ENCODE results near the gene SERPINC1. TPM values are rescaled to one million over a fixed set of nuclear protein-coding genes. Genes with fewer than 3 reads are reported as not detected.

The SERPINC1 gene
- total and polyA plus RNA-seq, 2 of the 8 experiments (the other 6 are each of a cell fraction or from before 2014, with no cell fraction given) = 0.08 TPM; not detected in 1

- POLR2A ChIA-PET (ENCODE audit: partially characterized antibody) = interaction anchor here (1.0 to 6.8 kb wide), 3 partner anchors 16 to 63 kb away, joined by 3 to 109 read pairs (median 5); partner anchors contain the start of genes DARS2, GAS5 and ZBTB37
- TF ChIP-seq CBX8 (IDR thresholded peaks at IDR 0.05; ENCODE audit: borderline replicate concordance, low read depth, low read length) (no peak), POLR2A (IDR thresholded peaks at IDR 0.05; ENCODE audit: control extremely low read depth in 1 of 2, low read depth in 2 of 2, low read length in 2 of 2) (no peak), USF2 (IDR thresholded peaks at IDR 0.05; ENCODE audit: low read length) (no peak), TAF1 (IDR thresholded peaks at IDR 0.05; ENCODE audit: low read depth, low read length) (no peak), EZH2 (IDR thresholded peaks at IDR 0.05; ENCODE audit: low read depth, low read length, severe bottlenecking) (no peak), SIRT6 (IDR thresholded peaks at IDR 0.05; ENCODE audit: low read length) (no peak), SRF (IDR thresholded peaks at IDR 0.05; ENCODE audit: low read depth, low read length) (no peak), HDAC6 (IDR thresholded peaks at IDR 0.05; ENCODE audit: low read depth, low read length) (no peak), JUND (IDR thresholded peaks at IDR 0.05; ENCODE audit: low read length) (no peak), GABPA (IDR thresholded peaks at IDR 0.05; ENCODE audit: borderline replicate concordance, insufficient read depth, low read length) (no peak), ASH2L (IDR thresholded peaks at IDR 0.05; ENCODE audit: low read length) (no peak), NRF1 (IDR thresholded peaks at IDR 0.05; ENCODE audit: low read depth, low read length) (no peak), POLR2AphosphoS5 (IDR thresholded peaks at IDR 0.05; ENCODE audit: low read depth, low read length) (no peak), E2F6 (IDR thresholded peaks at IDR 0.05) (no peak)
Measured at GRCh38 chr1:173887627-173888026, 29.5 kb downstream of the SERPINC1 start.

More at GRCh38 chr1:173887627-173888026, 29.5 kb downstream of the SERPINC1 start:
- Histone ChIP-seq H3K4me3 (ENCODE audit: extremely low read depth in 1 of 4, insufficient read depth in 2 of 4, low read depth in 3 of 4, low read length in 4 of 4) (no peak overlapping the region), H4K5ac (ENCODE audit: insufficient read length, low read depth, low read length) (no peak overlapping the region), H4K20me1 (replicated peaks in 1 of 2; ENCODE audit: control insufficient read depth in 1 of 2, insufficient read depth in 2 of 2, low read length in 2 of 2) (no peaks in the 10 kb centered on the region), H4K91ac (replicated peaks; ENCODE audit: insufficient read length, low read length) (no peak overlapping the region), H4K8ac (ENCODE audit: extremely low read depth, insufficient read depth, low read length) (no peak overlapping the region), H3K14ac (ENCODE audit: insufficient read length) (no peak overlapping the region), H3K36me3 (ENCODE audit: control insufficient read depth in 2 of 4, insufficient read depth in 4 of 4, low read length in 3 of 4) (peaks cover 0 to 14% (median 5%) of the 10 kb centered on the region in 4 experiments; a peak in 4 of 8 replicates), H3K18ac (ENCODE audit: extremely low read depth, low read length) (no peak overlapping the region), H3K4me2 (ENCODE audit: insufficient read depth in 1 of 2, low read depth in 2 of 2, low read length in 2 of 2) (no peak overlapping the region), H3K9me3 (ENCODE audit: insufficient read depth in 2 of 2, low read depth in 1 of 2, low read length in 1 of 2) (no peaks in the 10 kb centered on the region), H3K9ac (replicated peaks in 1 of 4; ENCODE audit: extremely low read depth in 1 of 4, low read depth in 3 of 4, low read length in 3 of 4) (no peak overlapping the region), H3K27ac (ENCODE audit: low read depth, low read length) (no peak overlapping the region), H3K23me2 (ENCODE audit: low read depth, low read length) (no peaks in the 10 kb centered on the region), H3K79me2 (ENCODE audit: control insufficient read depth in 1 of 2, insufficient read depth in 2 of 2, low read length in 2 of 2) (no peaks in the 10 kb centered on the region), H2BK120ac (replicated peaks; ENCODE audit: low read depth, low read length) (no peak overlapping the region), H3K23ac (ENCODE audit: insufficient read length) (no peak overlapping the region), H2BK20ac (ENCODE audit: low read length) (no peak overlapping the region), H2BK15ac (ENCODE audit: low read length) (no peak overlapping the region), H3K27me3 (replicated peaks in 1 of 4; ENCODE audit: control insufficient read depth in 3 of 4, extremely low read depth in 1 of 4, insufficient read depth in 3 of 4, low read length in 3 of 4) (no peaks in the 10 kb centered on the region), H3K56ac (replicated peaks; ENCODE audit: insufficient read length, low read depth, low read length) (no peak overlapping the region), H2BK5ac (ENCODE audit: low read depth, low read length) (no peak overlapping the region), H3K4me1 (replicated peaks in 1 of 4; ENCODE audit: control insufficient read depth in 3 of 4, insufficient read depth in 4 of 4, low read length in 3 of 4) (peaks cover 0 to 7% (median 2%) of the 10 kb centered on the region in 4 experiments; a peak in 2 of 7 replicates), H2AFZ (ENCODE audit: low read length) (no peak overlapping the region), H2AK5ac (ENCODE audit: low read depth, low read length) (no peak overlapping the region), H3K4ac (replicated peaks; ENCODE audit: insufficient read length, low read depth, low read length) (no peak overlapping the region), H3K79me1 (ENCODE audit: low read depth, low read length) (no peaks in the 10 kb centered on the region), H2BK12ac (ENCODE audit: low read depth, low read length) (no peak overlapping the region)
- WGBS, 2 experiments (ENCODE audit: extremely low coverage in 1 of 2, insufficient coverage in 1 of 2, insufficient read length in 1 of 2, insufficient replicate concordance in 2 of 2, low coverage in 1 of 2, low lambda C conversion rate in 2 of 2, missing lambda C conversion rate in 1 of 2) = 92% methylated on average over 2 of the region's 2 CpGs; no CpG with 5 or more reads in 1 of the 2 experiments
- CTCF ChIA-PET (ENCODE audit: partially characterized antibody) = interaction anchor here (0.7 kb wide), 1 partner anchor 10 kb away, joined by 3 read pairs; no protein-coding TSS in a partner anchor
- no peak for DNase-seq (ENCODE audit: low read depth in 1 of 2, low spot score in 2 of 2)
- FAIRE-seq = no peak

Data from H1 (cell line).